Neural cell (in vitro differentiated cells): ENCODE data around the gene LMLN.

Experiments used
- EZH2 ChIP-seq: fragments of 200-600, 300-800 bp; shearing (Covaris generic), sonication (generic); IDR thresholded peaks from 2 replicates; pipeline ENCODE4 v1.6.1; 2014; ENCODE audit warnings: antibody characterized with exemption, low read length, borderline replicate concordance, mild to moderate bottlenecking; ENCODE audit not compliant: insufficient read depth, poor library complexity, severe bottlenecking
- POLR2AphosphoS5 ChIP-seq: IDR thresholded peaks from 2 replicates; pipeline ENCODE4 v1.6.1; 2012
- TF ChIP-seq, protein P1 (sequence below): fragments of 450-650 bp; IDR thresholded peaks from 2 replicates; pipeline ENCODE4 v1.5.1; 2014; ENCODE audit warnings: antibody characterized with exemption, mild to moderate bottlenecking, moderate library complexity; ENCODE audit not compliant: poor library complexity, severe bottlenecking
- TF ChIP-seq, protein P2 (sequence below): IDR thresholded peaks from 2 replicates; pipeline ENCODE4 v1.6.1; 2012; ENCODE audit warnings: borderline replicate concordance

DNA sequence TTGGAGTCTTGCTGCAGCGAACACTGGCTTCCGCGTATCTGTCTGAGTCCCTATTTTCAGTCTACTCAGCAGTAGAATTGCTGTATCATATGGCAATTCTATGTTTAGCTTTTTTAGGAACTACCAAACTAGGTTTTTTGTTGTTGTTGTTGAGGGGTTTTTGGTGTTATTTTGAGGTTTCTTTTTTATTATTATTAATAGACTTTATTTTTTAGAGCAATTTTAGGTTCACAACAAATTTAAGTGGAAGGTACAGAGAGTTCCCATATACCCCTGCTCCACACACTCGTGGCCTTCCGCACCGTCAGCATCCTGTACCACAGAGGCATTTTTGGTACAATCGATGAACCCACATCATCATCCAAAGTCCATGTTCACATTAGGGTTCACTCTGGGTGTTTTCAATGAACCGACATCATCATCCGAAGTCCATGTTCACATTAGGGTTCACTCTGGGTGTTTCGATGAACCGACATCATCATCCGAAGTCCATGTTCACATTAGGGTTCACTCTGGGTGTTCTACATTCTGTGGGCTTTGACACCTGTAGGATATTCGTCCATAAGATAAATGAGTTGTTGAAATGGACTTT is 67.9 kb downstream of the LMLN start:
- TF ChIP-seq, protein P1, sequence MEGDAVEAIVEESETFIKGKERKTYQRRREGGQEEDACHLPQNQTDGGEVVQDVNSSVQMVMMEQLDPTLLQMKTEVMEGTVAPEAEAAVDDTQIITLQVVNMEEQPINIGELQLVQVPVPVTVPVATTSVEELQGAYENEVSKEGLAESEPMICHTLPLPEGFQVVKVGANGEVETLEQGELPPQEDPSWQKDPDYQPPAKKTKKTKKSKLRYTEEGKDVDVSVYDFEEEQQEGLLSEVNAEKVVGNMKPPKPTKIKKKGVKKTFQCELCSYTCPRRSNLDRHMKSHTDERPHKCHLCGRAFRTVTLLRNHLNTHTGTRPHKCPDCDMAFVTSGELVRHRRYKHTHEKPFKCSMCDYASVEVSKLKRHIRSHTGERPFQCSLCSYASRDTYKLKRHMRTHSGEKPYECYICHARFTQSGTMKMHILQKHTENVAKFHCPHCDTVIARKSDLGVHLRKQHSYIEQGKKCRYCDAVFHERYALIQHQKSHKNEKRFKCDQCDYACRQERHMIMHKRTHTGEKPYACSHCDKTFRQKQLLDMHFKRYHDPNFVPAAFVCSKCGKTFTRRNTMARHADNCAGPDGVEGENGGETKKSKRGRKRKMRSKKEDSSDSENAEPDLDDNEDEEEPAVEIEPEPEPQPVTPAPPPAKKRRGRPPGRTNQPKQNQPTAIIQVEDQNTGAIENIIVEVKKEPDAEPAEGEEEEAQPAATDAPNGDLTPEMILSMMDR, result no peak
- TF ChIP-seq POLR2AphosphoS5 (no peak), EZH2 (no peak)
- TF ChIP-seq, protein P2, sequence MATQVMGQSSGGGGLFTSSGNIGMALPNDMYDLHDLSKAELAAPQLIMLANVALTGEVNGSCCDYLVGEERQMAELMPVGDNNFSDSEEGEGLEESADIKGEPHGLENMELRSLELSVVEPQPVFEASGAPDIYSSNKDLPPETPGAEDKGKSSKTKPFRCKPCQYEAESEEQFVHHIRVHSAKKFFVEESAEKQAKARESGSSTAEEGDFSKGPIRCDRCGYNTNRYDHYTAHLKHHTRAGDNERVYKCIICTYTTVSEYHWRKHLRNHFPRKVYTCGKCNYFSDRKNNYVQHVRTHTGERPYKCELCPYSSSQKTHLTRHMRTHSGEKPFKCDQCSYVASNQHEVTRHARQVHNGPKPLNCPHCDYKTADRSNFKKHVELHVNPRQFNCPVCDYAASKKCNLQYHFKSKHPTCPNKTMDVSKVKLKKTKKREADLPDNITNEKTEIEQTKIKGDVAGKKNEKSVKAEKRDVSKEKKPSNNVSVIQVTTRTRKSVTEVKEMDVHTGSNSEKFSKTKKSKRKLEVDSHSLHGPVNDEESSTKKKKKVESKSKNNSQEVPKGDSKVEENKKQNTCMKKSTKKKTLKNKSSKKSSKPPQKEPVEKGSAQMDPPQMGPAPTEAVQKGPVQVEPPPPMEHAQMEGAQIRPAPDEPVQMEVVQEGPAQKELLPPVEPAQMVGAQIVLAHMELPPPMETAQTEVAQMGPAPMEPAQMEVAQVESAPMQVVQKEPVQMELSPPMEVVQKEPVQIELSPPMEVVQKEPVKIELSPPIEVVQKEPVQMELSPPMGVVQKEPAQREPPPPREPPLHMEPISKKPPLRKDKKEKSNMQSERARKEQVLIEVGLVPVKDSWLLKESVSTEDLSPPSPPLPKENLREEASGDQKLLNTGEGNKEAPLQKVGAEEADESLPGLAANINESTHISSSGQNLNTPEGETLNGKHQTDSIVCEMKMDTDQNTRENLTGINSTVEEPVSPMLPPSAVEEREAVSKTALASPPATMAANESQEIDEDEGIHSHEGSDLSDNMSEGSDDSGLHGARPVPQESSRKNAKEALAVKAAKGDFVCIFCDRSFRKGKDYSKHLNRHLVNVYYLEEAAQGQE, result no peak
